ENCODE results near the gene ZFAND4.
"Not testable (repeated sequence)": the region's sequence is repeated elsewhere in the genome, so short reads cannot be mapped to it uniquely, and the experiment has no call there.

The ZFAND4 gene

DNA sequence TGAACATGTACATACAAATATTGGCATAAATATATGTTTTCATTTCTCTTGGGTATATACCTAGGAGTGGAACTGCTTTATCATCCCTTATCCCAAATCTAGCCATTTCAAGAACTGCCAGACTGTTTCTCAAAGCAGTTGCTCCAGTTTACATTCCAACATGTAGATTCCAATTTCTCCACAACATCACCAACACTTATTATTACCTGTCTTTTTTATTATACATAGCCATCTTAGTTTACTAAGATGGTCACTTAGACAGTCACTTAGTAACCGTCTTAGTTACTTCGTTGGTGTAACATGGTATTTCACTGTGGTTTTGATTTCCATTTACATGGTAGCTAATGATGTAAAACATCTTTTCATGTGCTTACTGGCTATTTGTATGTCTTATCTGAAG, 82.7 kb downstream of the ZFAND4 start:
- no peak for DNase-seq (ENCODE audit: low read depth)

DNA sequence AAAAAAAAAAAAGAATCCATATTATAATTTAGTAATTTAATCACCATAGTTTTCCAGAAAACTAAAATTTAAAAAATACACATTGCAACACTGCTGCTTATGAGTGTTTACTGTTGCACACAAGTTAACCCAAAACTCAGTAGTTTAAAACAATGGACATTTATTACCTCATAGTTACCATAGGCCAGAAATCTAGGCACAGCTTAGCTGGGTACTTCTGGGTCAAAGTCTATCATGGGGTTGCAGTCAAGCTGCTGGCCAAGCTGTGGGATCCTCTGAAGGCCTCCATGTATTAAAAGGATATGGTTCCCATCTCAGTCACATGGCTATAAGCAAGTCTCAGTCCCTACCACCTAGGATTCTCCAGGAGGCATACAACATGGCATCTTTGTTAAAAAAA, 83.6 kb downstream of the ZFAND4 start:
- no peak for DNase-seq (ENCODE audit: low read depth)

DNA sequence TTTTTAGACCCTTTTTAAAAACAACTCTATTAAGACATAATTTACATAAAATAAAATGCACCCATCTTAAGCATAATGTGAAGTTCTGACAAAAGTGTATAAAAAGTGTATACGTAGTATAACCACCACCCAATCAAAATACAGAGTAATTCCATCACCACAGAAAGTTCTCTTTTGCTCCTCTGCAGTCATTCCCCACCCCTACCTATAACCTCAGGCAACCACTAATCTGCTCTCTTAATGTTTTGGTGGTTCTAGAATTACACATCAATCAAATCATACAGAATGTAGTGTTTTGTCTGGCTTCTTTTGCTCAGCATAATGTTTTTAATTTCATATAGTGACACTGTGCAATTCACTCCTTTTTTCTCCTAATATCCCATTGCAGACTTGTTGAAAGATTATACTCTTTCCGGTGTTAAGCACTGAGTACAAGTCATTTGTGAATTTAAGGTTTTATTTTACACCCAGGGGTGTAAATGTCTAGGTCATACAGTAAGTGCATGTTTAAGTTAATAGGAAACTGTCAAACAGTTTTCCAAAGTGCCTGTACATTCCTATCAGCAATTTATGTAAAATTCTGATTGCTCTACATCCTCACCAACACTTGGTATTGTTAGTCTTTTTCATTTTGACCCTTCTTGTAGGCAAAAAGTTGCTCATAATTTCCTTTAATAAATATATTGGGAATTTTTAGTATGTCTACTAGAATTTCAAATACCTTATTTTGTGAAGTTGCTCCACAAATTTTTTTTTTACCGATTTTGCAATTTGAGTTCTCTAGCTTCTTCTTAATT, 86.3 kb downstream of the ZFAND4 start:
- DNase-seq (ENCODE audit: low read depth): no peak

DNA sequence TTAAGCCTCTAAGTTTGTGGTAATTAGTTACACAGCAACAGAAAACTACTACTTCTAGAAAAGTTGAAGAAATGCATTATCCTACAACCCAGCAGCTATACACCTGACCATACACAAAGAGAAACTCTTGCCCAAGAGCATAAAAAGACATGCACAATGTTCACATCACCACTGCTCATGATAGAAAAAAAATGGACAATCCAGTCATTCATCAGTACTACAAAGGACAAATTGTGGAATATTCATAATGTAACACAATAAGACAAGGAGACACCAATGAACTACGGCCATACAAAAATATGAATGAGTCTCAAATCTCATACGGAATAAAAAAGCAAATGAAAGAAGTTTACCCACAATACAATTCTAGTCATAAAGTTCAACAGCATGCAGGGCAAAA, 87.4 kb downstream of the ZFAND4 start:
- no peak for DNase-seq (ENCODE audit: low read depth)

DNA sequence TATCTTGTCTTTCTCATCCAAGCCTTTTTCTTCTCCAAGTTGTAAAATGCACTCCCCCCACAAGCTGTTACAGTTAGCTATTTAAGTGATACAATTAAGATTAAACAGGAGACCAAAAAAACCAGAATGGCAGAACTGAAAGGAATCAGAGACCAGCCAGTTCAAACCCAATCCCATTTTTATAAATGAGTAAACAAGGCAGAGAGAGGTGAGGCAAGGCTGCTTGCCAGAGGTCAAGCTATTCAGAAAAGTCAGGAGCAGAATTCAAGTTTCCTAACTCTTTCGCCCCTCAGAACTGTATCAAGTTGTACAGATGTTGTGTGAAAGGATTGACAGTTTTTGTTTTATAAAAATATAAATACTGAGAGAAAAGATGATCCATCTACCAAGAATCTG, 90.2 kb downstream of the ZFAND4 start:
- no peak for DNase-seq (ENCODE audit: low read depth)

DNA sequence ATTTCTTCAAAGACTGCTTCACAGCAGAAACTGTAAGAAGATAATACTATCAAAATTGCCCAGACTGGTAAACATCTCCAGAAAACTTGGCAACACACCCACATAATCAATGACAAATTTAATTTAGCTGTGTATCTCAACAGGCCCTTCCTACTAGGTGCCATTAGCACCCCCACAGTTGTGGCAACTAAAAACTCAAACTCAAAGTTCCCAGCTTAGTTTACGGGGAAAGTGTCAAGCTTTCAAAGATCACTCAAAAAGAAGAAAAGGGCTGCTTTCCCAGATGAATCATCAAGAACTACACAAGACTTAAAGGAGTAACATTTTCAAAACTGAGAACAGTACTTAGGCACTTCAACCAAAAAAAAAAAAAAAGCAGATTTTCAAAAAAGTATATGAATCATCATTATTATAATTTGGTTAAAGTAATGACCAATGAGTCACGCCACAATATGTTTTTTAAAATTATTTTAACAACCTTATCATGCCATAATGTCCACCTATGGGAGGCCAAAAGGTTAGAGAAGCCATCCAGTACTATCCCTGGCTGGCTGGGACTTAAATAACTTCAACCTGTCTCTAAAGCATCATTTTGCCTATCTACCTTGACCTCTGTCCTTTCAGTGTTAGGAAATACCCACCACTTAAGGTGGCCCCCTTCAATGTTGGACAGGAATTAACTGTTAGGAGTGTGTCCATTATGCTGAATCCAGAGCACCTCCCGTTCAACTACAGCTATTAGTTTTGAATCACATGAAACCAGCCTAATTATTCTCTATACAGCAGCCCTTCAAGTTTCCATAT, 90.8 kb downstream of the ZFAND4 start:
- DNase-seq (ENCODE audit: low read depth): no peak

DNA sequence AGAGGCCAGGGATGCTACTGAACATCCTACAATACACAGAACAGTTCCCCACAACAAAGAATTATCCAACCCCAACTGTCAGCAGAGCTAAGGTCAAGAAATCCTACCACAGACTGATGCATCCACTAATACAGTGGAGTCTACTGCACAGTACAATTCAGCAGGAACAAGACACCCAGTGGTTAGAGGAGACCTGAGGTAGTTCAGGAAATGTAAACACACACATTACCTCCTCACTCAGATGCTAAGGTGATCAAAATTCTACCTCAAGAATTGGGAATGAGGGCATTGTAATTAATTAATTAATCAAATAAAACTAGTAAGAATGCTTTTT, 91.4 kb downstream of the ZFAND4 start:
- DNase-seq (ENCODE audit: low read depth): no peak

- no peak for DNase-seq (ENCODE audit: low read depth)
Measured at GRCh38 chr10:45580371-45581215, 92.0 kb downstream of the ZFAND4 start.

DNA sequence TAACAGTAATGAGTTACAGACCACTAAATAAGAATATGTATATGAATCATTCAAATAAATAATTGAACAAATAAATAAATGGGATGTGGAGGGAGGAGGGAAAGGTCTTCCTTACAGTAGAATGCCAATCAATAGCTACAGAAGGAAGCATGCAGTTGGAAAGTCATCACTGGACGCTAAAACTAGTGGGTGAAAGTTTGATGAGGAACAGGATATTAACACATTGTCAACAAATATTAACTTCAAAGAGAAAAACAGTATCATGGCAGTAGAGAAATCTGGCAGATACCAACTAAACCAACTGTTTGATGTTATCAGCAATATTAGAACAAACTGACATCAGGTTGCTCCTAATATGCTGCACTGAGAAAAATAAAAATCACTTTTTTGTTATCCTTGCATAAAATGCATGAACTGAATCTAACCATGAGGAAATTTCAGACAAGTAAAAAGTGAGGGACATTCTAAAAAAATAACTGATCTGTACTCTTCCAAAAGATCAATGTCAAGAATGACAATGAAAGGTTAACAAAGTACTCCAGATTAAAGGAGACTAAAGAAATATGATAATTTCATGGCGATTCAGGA, 94.1 kb downstream of the ZFAND4 start:
- DNase-seq (ENCODE audit: low read depth): no peak

- DNase-seq (ENCODE audit: low read depth): no peak
Measured at GRCh38 chr10:45575966-45576597, 96.5 kb downstream of the ZFAND4 start.

DNA sequence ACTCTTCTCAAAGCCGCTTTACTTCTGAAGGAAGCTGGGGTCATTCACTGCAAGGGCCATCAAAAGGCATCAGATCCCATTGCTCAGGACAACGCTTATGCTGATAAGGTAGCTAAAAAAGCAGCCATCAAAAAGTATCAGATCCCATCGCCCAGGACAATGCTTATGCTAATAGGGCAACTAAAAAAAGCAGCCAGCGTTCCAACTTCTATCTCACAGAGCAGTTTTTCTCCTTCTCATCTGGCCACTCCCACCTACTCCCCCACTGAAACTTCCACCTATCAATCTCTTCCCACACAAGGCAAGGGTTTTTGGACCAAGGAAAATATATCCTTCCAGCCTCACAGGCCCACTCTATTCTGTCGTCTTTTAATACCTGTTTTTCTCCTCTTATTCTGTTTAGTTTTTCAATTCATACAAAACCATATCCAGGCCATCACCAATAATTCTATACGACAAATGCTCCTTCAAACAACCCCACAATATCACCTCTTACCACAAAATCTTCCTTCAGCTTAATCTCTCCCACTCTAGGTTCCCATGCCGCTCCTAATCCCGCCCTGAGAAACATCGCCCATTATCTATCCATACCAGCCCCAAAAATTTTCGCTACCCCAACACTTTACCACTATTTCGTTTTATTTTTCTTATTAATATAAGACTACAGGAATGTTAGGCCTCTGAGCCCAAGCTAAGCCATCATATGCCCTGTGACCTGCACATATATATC, 97.4 kb downstream of the ZFAND4 start:
- not testable (repeated sequence) for DNase-seq (ENCODE audit: low read depth)

DNA sequence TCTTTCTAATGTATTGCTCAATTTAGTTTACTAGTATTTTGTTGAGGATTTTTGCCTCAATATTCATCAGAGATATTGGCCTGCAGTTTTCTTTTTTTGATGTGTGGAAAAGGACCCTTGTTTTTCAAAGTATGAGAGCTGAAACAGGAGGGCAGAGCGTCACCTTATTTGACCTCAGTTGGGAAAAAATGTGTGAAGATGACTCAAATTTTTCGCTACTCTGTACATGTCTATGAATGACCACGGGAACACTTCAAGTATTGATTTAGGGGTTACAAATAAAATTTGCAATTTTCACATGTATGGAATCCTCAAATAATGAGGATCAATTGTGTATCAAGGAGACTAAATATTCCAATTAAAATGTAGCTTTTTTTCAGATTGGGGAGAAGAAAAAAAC, 103.1 kb downstream of the ZFAND4 start:
- DNase-seq (ENCODE audit: low read depth): no peak

- DNase-seq (ENCODE audit: low read depth): no peak
Measured at GRCh38 chr10:45566415-45566814, 106.2 kb downstream of the ZFAND4 start.
